Measurements from ENCODE around the gene OR1K1. TPM values are rescaled to one million over a fixed set of nuclear protein-coding genes. Genes with fewer than 3 reads are reported as not detected.

Gene OR1K1
- polyA plus RNA-seq, 1 donor (not counting 4 experiments of a cell fraction or from before 2014, with no cell fraction given) = not detected

GRCh38 chr9:122846371-122846940 is 46.5 kb downstream of the OR1K1 start:
- no peaks in the 10 kb centered on the region for H3K79me2 ChIP-seq (ENCODE audit: control insufficient read depth, insufficient read depth, low read length)
- DNase-seq (ENCODE audit: low read depth, low spot score) (no peak), FAIRE-seq (no peak)
- H3K9me1 ChIP-seq (ENCODE audit: control insufficient read depth, extremely low read depth, insufficient read depth, low read length) = no peaks in the 10 kb centered on the region
- no peak overlapping the region for H3K27ac ChIP-seq (ENCODE audit: control insufficient read depth, insufficient read depth, low read length)
- no peaks in the 10 kb centered on the region for H3K9me3 ChIP-seq (ENCODE audit: control insufficient read depth, low read depth, low read length)
- H4K20me1 ChIP-seq (ENCODE audit: control insufficient read depth, extremely low read depth, insufficient read depth, low read length) = no peaks in the 10 kb centered on the region
- dilution Hi-C loops (cut with MboI; ENCODE audit: extremely low pct_ligation_motif_present, low sequenced_read_pairs) = no loop called here
- TF ChIP-seq EZH2 (IDR thresholded peaks at IDR 0.05; ENCODE audit: low read length) = no peak
- no peaks in the 10 kb centered on the region for H3K4me1 ChIP-seq (ENCODE audit: control insufficient read depth, extremely low read depth, insufficient read depth, low read length)
- H3K9ac ChIP-seq (ENCODE audit: control insufficient read depth, extremely low read depth, insufficient read depth, low read length) = no peak overlapping the region
- no peak overlapping the region for H2AFZ ChIP-seq (ENCODE audit: control insufficient read depth, low read length)
- H3K27me3 ChIP-seq (ENCODE audit: control insufficient read depth, extremely low read depth, insufficient read depth, low read length) = no peaks in the 10 kb centered on the region
- no peak overlapping the region for H3K4me3 ChIP-seq (ENCODE audit: control insufficient read depth in 2 of 3, extremely low read depth in 1 of 3, insufficient read depth in 2 of 3, low read depth in 1 of 3, low read length in 3 of 3)
- H3K36me3 ChIP-seq (ENCODE audit: control insufficient read depth in 2 of 2, extremely low read depth in 1 of 2, insufficient read depth in 2 of 2, low read length in 2 of 2) = peaks cover 4 to 11% of the 10 kb centered on the region in 2 experiments
- H3K4me2 ChIP-seq (ENCODE audit: control insufficient read depth, extremely low read depth, insufficient read depth, low read depth, low read length) = no peak overlapping the region

GRCh38 chr9:122848256-122848943 is 48.5 kb downstream of the OR1K1 start:
- no peak overlapping the region for H3K9ac ChIP-seq (ENCODE audit: control insufficient read depth, extremely low read depth, insufficient read depth, low read length)
- H3K36me3 ChIP-seq (ENCODE audit: control insufficient read depth in 2 of 2, extremely low read depth in 1 of 2, insufficient read depth in 2 of 2, low read length in 2 of 2) = peaks cover 4 to 11% of the 10 kb centered on the region in 2 experiments
- no peak for TF ChIP-seq EZH2 (IDR thresholded peaks at IDR 0.05; ENCODE audit: low read length)
- TF ChIP-seq CTCF (optimal IDR thresholded peaks at IDR 0.05 in 1 of 3, IDR thresholded peaks at IDR 0.05 in 1 of 3, conservative IDR thresholded peaks at IDR 0.05 in 1 of 3; ENCODE audit: extremely low read depth in 1 of 3, insufficient read depth in 2 of 3, low read length in 3 of 3) = no peak
- no peak overlapping the region for H3K27ac ChIP-seq (ENCODE audit: control insufficient read depth, insufficient read depth, low read length)
- no peak for FAIRE-seq
- H3K4me3 ChIP-seq (ENCODE audit: control insufficient read depth in 2 of 3, extremely low read depth in 1 of 3, insufficient read depth in 2 of 3, low read depth in 1 of 3, low read length in 3 of 3) = no peak overlapping the region
- H4K20me1 ChIP-seq (ENCODE audit: control insufficient read depth, extremely low read depth, insufficient read depth, low read length) = no peaks in the 10 kb centered on the region
- H3K9me3 ChIP-seq (ENCODE audit: control insufficient read depth, low read depth, low read length) = no peaks in the 10 kb centered on the region
- no peaks in the 10 kb centered on the region for H3K27me3 ChIP-seq (ENCODE audit: control insufficient read depth, extremely low read depth, insufficient read depth, low read length)
- no peak overlapping the region for H3K4me2 ChIP-seq (ENCODE audit: control insufficient read depth, extremely low read depth, insufficient read depth, low read depth, low read length)
- dilution Hi-C loops (cut with MboI; ENCODE audit: extremely low pct_ligation_motif_present, low sequenced_read_pairs) = no loop called here
- no peak for DNase-seq (ENCODE audit: low read depth, low spot score)
- H3K9me1 ChIP-seq (ENCODE audit: control insufficient read depth, extremely low read depth, insufficient read depth, low read length) = no peaks in the 10 kb centered on the region
- no peaks in the 10 kb centered on the region for H3K4me1 ChIP-seq (ENCODE audit: control insufficient read depth, extremely low read depth, insufficient read depth, low read length)
- H3K79me2 ChIP-seq (ENCODE audit: control insufficient read depth, insufficient read depth, low read length) = no peaks in the 10 kb centered on the region
- H2AFZ ChIP-seq (ENCODE audit: control insufficient read depth, low read length) = no peak overlapping the region

Other genes starting within 250 kb of the OR1K1 start
- not detected in 3 replicates for gene OR1N2, start 247.0 kb upstream of the OR1K1 start, polyA plus RNA-seq
- gene OR1L8, start 216.7 kb upstream of the OR1K1 start, polyA plus RNA-seq = not detected in 3 replicates
- gene OR1Q1, start 185.4 kb upstream of the OR1K1 start, polyA plus RNA-seq = not detected in 3 replicates
- not detected in 3 replicates for gene OR1B1, start 142.5 kb upstream of the OR1K1 start, polyA plus RNA-seq
- not detected in 3 replicates for gene OR1L1, start 138.4 kb upstream of the OR1K1 start, polyA plus RNA-seq
- not detected in 3 replicates for gene OR1L3, start 125.0 kb upstream of the OR1K1 start, polyA plus RNA-seq
- gene OR1L4, start 76.1 kb upstream of the OR1K1 start, polyA plus RNA-seq = not detected in 3 replicates
- gene OR1L6, start 57.8 kb upstream of the OR1K1 start, polyA plus RNA-seq = not detected in 3 replicates
- not detected in 3 replicates for gene OR5C1, start 11.2 kb upstream of the OR1K1 start, polyA plus RNA-seq
- gene PDCL, start 28.5 kb downstream of the OR1K1 start, polyA plus RNA-seq = 7.3 to 11.5 TPM (median 10.5 TPM) in 3 replicates
- 31.0 to 35.0 TPM (median 34.2 TPM) in 3 replicates for gene RC3H2, start 105.2 kb downstream of the OR1K1 start, polyA plus RNA-seq
- gene ZBTB6, start 113.2 kb downstream of the OR1K1 start, polyA plus RNA-seq = 4.9 to 7.3 TPM (median 5.7 TPM) in 3 replicates
- gene ZBTB26, start 131.4 kb downstream of the OR1K1 start, polyA plus RNA-seq = 2.4 to 4.1 TPM (median 2.7 TPM) in 3 replicates
- gene RABGAP1, start 140.9 kb downstream of the OR1K1 start, polyA plus RNA-seq = 32.9 to 40.6 TPM (median 34.1 TPM) in 3 replicates
- 0.14 to 0.25 TPM in 2 of 3 replicates, not detected in the other for gene GPR21, start 233.5 kb downstream of the OR1K1 start, polyA plus RNA-seq

Measured in keratinocyte (primary cell).